Gastrocnemius medialis (tissue), 4 donors: Measurements from ENCODE around the gene ELMO1.

Experiments
- POLR2A ChIP-seq, 2 donors: fragments of 450-650 bp; IDR thresholded peaks; one replicate each; pipeline ENCODE4 v1.6.1; 2017; ENCODE audit warnings: antibody characterized with exemption in 2 of 2, mild to moderate bottlenecking in 2 of 2, moderate library complexity in 2 of 2
- TF ChIP-seq, protein P1 (sequence below), 5 experiments: fragments of 450-650 bp in 3 of 5; fragments of 200-600 bp in 2 of 5; sonication (generic) in 2 of 5; IDR thresholded peaks in 4 of 5; conservative IDR thresholded peaks in 1 of 5; 1 replicate in 4 of 5; 2 replicates in 1 of 5; pipeline ENCODE4 v1.5.1; 2016 to 2019; ENCODE audit warnings: antibody characterized with exemption in 5 of 5, mild to moderate bottlenecking in 3 of 5, moderate library complexity in 3 of 5

DNA sequence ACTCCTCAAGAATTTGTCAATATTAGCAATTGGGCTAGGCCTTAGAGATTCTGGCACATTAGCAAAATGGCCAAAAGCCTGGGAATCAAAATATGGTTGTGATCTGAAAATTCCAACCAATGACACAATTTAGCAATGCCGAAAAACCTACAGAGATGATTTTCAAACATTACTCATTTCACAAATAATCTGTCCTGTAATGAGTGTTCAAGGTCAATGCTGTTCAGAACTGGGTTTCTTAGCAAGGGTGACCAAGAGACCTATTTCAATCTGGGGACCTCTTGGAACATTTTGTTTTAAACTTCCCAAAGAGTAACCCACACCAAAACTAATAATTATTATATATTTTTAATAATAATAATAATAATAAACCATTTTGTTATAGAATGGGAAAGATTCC, 24.1 kb downstream of the ELMO1 start:
- no peak for TF ChIP-seq POLR2A (IDR thresholded peaks at IDR 0.05)
- TF ChIP-seq, protein P1, sequence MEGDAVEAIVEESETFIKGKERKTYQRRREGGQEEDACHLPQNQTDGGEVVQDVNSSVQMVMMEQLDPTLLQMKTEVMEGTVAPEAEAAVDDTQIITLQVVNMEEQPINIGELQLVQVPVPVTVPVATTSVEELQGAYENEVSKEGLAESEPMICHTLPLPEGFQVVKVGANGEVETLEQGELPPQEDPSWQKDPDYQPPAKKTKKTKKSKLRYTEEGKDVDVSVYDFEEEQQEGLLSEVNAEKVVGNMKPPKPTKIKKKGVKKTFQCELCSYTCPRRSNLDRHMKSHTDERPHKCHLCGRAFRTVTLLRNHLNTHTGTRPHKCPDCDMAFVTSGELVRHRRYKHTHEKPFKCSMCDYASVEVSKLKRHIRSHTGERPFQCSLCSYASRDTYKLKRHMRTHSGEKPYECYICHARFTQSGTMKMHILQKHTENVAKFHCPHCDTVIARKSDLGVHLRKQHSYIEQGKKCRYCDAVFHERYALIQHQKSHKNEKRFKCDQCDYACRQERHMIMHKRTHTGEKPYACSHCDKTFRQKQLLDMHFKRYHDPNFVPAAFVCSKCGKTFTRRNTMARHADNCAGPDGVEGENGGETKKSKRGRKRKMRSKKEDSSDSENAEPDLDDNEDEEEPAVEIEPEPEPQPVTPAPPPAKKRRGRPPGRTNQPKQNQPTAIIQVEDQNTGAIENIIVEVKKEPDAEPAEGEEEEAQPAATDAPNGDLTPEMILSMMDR (IDR thresholded peaks at IDR 0.05 in 4 of 5, conservative IDR thresholded peaks at IDR 0.05 in 1 of 5), result no peak
